ENCODE measurements around the gene PCDH9.

PCDH9 gene, protein sequence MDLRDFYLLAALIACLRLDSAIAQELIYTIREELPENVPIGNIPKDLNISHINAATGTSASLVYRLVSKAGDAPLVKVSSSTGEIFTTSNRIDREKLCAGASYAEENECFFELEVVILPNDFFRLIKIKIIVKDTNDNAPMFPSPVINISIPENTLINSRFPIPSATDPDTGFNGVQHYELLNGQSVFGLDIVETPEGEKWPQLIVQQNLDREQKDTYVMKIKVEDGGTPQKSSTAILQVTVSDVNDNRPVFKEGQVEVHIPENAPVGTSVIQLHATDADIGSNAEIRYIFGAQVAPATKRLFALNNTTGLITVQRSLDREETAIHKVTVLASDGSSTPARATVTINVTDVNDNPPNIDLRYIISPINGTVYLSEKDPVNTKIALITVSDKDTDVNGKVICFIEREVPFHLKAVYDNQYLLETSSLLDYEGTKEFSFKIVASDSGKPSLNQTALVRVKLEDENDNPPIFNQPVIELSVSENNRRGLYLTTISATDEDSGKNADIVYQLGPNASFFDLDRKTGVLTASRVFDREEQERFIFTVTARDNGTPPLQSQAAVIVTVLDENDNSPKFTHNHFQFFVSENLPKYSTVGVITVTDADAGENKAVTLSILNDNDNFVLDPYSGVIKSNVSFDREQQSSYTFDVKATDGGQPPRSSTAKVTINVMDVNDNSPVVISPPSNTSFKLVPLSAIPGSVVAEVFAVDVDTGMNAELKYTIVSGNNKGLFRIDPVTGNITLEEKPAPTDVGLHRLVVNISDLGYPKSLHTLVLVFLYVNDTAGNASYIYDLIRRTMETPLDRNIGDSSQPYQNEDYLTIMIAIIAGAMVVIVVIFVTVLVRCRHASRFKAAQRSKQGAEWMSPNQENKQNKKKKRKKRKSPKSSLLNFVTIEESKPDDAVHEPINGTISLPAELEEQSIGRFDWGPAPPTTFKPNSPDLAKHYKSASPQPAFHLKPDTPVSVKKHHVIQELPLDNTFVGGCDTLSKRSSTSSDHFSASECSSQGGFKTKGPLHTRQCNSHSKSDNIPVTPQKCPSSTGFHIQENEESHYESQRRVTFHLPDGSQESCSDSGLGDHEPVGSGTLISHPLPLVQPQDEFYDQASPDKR (N-terminal part only)

DNA sequence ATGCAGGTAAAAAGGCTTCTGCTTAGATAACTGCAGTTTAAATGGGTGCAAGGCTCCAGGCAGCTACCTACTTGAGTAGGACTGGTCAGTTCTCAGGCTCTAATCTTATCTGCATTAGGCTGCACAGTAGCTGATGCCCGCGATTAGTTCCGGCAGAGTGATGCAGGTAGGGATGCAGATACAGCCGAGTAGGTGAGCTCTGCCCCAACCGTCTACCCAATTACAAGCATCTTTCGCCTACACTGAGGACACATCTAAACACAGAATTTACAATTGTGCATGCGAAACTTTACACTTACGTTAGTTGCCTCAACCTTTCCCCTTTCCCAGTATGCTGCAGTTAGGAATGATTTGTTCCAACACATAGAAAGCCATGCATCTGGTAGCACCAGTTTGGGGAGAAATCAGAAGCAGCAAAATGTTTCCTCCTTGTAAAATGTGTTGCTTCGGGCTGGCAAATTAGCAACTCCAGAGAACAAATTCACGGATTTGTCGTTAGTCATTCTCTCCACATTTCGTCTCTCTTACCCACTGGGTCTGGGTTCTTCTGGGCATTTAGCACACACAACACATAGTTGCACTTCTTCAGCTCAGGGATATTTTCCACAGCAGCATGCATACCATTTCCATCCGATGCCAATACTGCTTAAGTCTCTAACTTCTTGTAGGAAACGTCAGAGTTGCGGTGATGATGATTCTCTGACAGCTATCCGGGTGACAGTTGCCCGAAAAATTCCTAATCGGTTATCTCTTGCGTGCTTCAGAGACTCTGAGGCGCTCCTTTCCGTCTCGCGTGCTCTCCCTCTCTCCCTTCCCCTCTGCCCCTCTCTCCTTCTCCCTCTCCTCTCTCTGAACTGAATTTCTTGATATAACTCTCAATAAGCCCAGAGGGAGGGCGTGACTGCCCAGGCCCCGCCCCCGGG, at the start of gene PCDH9:
Gene PCDH9 (minus strand): TSS at position 856 of the 923 bp plus-strand sequence. CDS start 1,896 bp downstream, outside the sequence.
- no peak for DNase-seq (ENCODE audit: low read depth in 2 of 2)

DNA sequence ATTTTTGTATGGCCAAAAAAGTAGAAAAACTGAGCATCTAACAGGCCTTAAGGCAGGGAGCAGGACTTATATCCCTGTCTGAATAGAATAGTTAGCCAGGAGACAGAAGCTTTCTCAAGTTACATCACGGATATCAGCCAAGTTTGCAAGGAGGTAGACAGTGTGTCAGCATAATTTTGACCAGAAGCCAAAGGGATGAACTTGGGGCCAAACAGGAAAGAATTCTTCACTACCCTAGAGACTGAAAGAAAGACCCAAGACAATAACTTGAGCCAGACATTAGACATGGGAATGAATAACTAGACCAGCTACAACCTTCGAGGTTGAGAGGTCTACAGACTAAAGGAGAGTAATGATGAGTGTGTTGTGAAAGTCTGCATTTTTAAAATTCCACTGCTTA, 48.1 kb upstream of the PCDH9 start:
- DNase-seq (ENCODE audit: low read depth in 2 of 2): no peak

DNA sequence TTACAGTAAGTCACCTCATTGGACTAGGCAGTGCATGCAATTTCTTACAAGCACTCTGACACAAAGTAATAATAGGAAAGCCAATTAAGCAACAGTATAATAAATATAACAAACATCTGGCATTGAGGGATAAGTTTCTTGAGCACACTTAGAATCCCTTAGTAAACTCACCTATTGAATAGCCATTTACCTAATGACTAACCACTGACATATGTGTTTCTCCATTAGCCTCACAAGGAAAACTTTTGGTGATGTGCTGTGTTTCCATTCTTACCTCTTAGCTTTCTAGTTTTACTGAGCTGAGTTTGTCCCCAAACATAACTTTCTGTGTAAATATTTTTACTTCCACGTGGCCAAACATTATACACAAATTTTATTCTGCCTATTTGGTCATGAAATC, 47.4 kb upstream of the PCDH9 start:
- no peak for DNase-seq (ENCODE audit: low read depth in 2 of 2)

DNA sequence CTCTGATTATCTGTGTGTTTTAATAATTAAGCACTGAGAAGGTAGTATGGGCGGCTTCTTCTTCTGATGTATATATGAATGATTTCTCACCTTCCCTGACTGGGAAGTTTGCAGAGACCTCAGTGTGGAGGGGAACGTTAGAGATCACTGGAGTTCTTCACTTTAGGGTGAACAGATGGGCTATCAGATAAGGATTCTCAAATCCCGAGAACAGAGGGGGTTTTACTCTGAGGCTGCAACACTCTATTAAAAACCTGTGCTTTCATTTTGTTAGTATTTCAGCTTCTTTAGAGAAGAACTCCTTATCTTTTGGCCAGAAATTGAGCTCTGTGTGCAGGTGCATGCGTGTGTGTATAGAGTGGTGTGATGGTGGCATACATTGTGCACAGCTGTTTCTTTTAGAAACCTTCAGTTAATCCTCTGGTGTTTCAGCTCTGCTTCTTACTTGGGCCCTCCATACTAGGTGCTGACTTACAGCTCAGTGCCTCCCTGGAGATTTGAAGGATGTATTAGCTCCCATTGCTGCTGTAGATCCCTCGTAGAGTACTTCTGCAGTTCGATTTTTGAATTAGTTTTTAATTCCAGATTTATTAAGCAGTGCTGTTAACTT, 45.3 kb upstream of the PCDH9 start:
- DNase-seq (ENCODE audit: low read depth in 2 of 2): no peak

DNA sequence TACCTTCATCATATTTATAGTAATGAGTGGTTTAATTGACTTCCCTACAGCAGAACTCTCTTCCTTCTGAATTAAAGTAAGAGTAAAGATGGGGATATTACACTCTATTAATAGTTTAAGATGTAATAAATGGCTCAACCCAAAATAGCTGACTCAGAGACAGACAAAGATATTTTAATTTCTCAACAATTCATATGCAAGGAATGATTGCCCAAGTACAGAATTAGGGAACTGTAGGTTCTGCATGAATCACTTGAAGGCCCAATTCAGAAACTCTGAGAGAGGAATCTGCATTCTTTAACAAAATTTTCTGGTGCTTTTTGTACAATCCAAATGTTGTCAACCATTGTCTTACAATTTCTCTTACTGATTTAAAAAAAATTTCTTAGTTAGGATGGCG, 42.9 kb upstream of the PCDH9 start:
- no peak for DNase-seq (ENCODE audit: low read depth in 2 of 2)

DNA sequence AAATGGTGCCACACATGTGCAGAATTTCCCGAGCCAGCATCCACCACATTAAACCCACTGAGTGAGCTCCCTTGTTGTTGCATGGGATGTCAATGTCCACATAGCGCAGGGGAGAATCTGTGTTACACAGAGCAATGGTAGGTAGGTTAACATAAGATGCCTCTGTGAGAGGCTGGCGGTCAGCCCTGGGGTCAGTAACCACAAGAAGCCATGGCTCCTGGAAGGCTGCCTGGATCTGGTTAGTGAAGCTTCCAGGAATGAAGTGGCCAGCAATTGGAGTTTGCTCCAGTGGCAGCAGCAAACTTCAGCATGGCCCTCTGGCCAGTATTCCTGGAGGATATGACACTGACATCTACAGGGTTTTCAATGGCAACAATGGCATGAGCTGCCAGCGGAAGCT, 37.0 kb upstream of the PCDH9 start:
- no peak for DNase-seq (ENCODE audit: low read depth in 2 of 2)

DNA sequence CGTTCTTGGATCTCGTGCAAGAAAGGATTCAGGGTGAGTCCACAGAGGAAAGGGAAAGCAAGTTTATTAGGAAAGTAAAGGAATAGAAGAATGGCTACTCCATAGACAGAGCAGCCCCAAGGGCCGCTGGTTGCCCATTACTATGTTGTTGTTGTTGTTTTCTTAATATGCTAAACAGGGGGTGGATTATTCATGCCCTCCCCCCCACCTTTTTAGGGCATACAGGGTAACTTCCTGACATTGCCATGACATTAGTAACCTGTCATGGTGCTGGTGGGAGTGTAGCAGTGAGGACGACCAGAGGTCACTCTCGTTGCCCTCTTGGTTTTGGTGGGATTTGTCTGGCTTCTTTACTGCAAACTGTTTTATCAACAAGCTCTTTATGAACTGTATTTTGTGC, 29.1 kb upstream of the PCDH9 start:
- DNase-seq (ENCODE audit: low read depth in 2 of 2): no peak

DNA sequence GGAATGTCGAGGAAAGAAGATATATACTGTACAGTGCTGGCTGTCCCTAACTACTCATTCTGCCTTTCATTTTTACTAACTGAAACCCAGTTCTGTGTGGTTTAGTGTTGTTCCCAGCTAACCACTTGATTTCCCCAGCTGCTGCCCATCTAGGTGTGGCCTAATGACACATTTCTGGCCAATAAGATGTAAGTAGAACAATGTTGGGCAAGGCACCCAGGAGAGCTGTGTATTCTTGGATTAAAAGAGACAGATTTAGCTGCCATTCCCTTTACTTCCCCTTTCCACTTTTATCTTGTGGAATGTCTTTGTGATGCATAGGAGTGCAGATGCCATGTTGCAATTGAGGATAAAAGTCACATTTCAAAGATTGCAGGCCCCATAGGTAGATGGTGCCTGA, 28.3 kb upstream of the PCDH9 start:
- no peak for DNase-seq (ENCODE audit: low read depth in 2 of 2)

DNA sequence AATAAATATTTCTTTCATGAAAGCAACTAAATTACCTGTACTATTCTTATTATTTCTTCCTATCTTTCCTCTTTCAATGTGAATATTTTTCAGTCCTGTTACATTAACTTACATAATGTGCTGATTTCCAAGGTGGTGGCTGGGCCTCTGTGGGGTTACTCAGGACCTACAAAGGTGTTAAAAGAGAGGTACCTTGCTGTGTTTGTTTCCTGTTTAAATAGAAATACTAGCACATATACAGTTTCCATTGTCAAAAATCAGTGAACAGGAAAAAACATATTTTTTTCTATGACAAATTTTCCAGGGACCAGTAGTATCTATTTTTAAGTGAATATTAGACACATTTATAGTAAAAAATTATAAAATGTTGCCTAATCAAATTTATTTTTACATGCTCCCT, 8.7 kb upstream of the PCDH9 start:
- DNase-seq (ENCODE audit: low read depth in 2 of 2): no peak

DNA sequence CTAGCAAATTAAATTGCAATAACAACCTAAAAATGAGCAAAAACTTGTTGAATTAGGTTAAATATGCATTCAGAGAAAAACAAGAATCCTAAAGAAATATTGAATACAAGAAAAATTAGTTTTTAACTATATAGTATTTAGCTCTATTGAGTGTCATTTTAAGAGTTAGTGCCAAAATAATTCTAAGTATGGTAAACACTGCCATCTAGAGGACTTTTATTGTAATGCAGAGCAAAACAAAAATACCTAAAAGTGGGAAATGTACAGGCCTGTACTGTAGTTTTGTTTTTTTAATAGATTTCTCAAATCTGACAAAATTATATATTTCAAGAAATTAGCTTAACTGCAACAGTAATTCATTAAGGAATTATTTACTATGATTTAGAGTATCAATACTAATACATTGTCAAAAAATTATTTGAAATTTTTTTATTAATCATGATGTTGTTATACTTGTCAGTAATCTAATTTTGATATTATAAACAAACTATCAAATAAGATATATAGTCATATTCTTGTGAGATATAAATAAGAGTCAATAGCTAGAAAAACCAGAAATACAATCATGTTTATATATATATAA, 8.2 kb upstream of the PCDH9 start:
- no peak for DNase-seq (ENCODE audit: low read depth in 2 of 2)

DNA sequence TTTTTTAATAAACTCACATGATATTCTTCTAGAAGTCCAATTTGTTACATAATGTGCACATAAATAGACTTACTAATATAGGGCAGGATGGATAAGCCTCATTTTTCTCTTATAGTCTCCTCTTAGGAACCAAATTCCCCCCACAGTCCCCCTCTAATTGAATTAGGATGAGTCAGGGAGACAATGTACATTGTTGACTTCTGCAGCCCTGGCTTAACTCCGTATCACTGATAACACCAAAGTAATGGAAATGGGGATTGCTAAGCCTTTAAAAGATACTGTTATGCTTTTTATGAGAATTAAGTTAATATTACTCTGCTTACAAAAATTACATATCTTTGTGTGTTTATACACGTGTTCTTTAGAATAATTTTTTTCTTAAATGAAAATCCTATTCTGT, 5.1 kb upstream of the PCDH9 start:
- DNase-seq (ENCODE audit: low read depth in 2 of 2): no peak

DNA sequence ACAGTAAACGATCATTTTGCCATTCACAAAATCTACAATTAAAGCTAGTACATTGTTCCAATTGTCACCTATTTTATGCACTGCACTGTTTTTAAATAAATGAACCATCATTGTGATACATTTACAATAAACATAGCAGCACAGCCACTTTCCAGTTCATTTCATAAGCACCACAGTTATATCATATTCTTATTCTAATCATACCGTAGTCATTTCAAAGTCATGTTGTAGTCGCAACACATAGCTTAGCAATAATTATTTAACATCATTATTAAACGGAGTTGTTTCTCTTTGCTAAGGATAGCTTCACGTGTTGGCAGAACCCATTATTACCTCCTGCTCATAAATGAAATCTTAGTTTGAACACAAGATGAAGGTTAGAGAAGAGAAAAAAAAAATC, 2.2 kb upstream of the PCDH9 start:
- no peak for DNase-seq (ENCODE audit: low read depth in 2 of 2)

DNA sequence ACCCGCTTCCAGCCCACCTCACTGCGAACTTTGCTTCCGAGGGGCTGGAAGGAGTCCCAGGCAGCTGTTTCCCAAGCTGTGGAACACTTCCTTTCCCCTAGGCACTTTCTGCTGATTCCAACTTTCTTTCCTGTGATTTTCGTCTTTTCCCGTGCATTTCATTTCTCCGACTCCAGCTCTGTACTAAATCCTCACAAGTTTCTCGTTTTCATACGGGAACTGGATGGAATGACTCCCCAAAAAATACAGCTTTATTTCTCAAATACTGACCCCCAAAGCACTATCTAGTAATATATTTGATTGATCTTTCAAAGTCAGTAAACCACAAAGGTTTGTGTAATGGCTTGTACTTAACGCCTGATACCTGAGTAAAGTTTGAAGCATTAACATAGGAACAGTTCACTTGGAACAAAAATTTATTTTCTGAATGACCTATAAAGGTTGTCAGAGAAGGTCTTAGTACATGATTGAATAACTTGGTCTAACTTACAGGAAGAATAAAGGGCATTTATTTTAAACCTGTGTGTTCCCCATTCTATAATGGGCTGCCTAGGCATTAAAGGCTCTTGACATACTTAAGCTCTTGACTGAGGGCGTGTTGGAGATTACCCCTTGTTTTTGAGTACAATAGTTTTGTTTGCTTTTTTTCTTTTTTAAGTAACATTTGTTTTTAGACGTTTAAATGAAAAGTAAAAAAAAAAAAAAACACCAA, 1.3 kb upstream of the PCDH9 start:
- no peak for DNase-seq (ENCODE audit: low read depth in 2 of 2)

DNA sequence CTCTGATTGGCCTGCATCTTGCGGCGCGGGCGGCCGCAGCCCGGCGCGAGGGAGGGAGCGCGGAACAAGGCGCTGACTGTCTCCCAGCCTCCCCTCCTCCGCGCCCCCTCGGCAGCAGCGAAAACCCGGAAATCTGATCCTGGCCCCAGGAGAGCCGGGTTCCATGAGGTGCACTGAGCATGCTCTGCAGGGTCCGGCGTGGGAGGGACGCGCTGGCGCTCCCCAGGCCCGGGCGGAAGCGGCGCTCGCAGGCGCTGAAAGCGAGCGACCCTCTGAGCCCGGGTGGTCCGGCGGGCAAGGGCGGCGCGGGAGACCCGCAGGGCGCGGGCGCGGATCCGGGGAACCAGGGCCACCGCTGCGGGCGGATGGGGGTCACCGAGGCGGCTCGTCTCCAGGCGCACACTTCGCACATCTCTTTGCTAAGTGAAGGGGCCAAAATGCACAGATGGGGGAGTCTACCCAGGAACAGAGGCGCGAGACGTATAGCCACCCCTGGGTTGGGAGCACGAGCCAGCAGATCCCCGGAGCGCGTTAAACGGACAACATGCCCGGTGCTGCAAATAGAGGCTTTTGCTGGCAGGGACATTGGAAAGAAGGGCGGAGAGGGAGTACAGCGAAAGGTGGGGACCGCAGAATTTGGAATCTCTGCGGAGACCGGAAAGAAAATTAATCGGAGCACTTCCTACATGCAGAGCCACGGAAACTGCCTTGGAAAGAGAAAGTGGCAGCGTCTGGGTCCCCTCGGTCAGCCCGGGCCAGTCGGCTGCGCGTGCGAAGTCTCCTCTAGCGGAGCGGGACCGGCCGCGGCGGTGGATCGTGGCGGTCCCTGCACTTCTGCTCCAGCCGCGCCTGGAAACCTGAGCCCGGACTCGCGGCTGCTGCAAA, 510 bp upstream of the PCDH9 start:
- DNase-seq (ENCODE audit: low read depth in 2 of 2): peak; percentile 80 to 83

DNA sequence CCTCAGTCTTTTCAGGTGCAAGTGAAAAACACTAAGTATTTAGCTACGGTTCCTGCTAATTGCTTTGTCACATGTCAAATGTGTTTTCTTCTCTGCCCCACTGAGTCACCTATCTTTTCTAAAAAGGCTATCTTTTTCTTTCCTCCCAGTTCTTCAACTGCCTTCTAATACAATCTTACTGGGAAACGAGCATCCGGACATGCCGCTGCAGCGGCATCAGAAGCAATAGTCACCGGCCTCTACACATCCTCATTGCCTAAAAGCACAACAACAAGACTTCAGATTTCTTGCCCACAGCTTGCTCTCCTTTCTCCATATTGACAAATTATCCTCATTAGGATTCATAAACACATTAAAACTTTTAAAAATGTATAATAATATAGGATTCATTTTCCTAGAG, 1.2 kb downstream of the PCDH9 start:
- DNase-seq (ENCODE audit: low read depth in 2 of 2): no peak

DNA sequence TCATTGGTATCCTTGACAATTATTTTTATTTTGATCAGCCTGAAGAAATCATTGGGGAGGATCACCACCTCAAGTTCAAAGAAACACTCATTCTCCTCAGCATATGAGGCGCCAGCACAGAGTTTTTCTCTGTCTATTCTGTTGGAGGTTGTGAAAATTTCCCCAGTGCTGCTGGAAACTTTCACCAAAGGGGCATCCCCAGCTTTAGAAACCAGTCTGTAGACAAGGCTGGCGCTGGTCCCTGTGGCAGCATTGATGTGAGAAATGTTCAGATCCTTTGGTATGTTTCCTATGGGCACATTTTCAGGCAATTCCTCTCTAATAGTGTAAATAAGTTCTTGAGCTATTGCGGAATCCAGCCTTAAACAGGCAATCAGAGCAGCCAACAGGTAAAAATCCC, 2.1 kb downstream of the PCDH9 start:
- DNase-seq (ENCODE audit: low read depth in 2 of 2): no peak

DNA sequence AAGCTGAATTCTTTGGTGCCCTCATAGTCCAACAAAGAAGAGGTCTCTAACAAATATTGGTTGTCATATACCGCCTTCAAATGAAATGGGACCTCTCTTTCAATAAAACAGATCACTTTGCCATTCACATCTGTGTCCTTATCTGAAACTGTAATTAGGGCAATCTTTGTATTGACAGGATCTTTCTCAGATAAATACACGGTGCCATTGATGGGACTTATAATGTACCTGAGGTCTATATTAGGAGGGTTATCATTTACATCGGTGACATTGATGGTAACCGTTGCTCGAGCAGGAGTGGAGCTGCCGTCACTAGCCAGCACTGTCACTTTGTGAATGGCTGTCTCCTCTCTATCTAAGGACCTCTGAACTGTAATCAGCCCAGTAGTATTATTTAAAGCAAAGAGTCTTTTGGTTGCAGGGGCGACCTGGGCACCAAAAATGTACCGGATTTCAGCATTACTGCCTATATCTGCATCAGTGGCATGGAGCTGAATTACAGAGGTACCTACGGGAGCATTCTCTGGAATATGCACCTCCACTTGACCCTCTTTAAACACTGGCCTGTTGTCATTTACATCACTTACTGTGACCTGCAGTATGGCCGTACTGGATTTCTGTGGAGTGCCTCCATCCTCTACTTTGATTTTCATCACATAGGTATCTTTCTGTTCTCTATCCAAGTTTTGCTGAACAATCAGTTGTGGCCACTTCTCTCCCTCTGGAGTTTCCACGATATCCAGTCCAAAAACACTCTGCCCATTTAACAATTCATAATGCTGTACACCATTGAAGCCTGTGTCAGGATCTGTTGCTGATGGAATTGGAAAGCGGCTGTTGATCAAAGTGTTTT, 2.8 kb downstream of the PCDH9 start:
- no peak for DNase-seq (ENCODE audit: low read depth in 2 of 2)

DNA sequence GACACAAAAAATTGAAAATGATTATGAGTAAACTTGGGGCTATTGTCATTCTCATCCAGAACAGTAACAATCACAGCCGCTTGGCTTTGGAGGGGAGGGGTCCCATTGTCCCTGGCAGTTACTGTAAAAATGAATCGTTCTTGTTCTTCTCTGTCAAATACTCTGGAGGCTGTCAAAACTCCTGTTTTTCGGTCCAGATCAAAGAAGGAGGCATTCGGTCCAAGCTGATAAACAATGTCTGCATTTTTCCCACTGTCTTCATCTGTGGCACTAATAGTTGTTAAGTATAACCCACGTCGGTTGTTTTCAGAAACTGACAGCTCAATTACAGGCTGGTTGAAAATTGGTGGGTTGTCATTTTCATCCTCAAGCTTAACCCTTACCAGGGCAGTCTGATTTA, 3.4 kb downstream of the PCDH9 start:
- no peak for DNase-seq (ENCODE audit: low read depth in 2 of 2)

Data from stimulated activated CD8-positive, alpha-beta memory T cell treated with anti-CD3 and anti-CD28 coated beads, Interleukin-2, amount 100 ng/mL, for 48 hours (primary cell).